Activated naive CD8-positive, alpha-beta T cell treated with anti-CD3 and anti-CD28 coated beads, Interleukin-2, amount 10 ng/mL, durations not matched to agents 7 days and 5 days (primary cell): Measurements from ENCODE around the gene PIK3R6. TPM values are rescaled to one million over a fixed set of nuclear protein-coding genes. Genes with fewer than 3 reads are reported as not detected.

ENCODE experiments used
- ATAC-seq: fragments of 150-1000 bp; cut with Tn5 transposase; one replicate; pipeline ENCODE4 v1.10.0; 2021; ENCODE audit warnings: low read depth, moderate library complexity
- POLR2A ChIA-PET: fragments of 350-600 bp; sonication (Branson Sonifier 250); formaldehyde crosslinking; loops from one replicate; lab custom pipeline; 2021; ENCODE audit warnings: antibody characterized with exemption; lab: Charles Lee
- DNase-seq: peaks from one replicate; pipeline ENCODE4 v3.0.0; 2021
- H3K27ac Mint-ChIP-seq: one replicate; pipeline ENCODE4 v1.8.0; 2022; ENCODE audit warnings: mild to moderate bottlenecking, mixed read lengths
- H3K27me3 Mint-ChIP-seq: one replicate; pipeline ENCODE4 v1.8.0; 2022; ENCODE audit warnings: mild to moderate bottlenecking, moderate library complexity, mixed read lengths
- H3K36me3 Mint-ChIP-seq: one replicate; pipeline ENCODE4 v1.8.0; 2021; ENCODE audit warnings: mild to moderate bottlenecking, mixed read lengths
- H3K4me1 Mint-ChIP-seq: one replicate; pipeline ENCODE4 v1.8.0; 2021; ENCODE audit warnings: mixed read lengths
- H3K4me3 Mint-ChIP-seq: one replicate; pipeline ENCODE4 v1.8.0; 2022; ENCODE audit warnings: mild to moderate bottlenecking, moderate library complexity, mixed read lengths
- H3K9me3 Mint-ChIP-seq: one replicate; pipeline ENCODE4 v1.8.0; 2021; ENCODE audit warnings: mixed read lengths
- total RNA-seq, 2 experiments: library from RNA; stranded (reverse); gene quantifications; one replicate each; pipeline ENCODE4 v1.2.3, GENCODE V29; 2021

PIK3R6 gene
- total RNA-seq, 2 experiments from 2014 or later = 15.8 to 18.5 TPM

- POLR2A ChIA-PET = no interaction called here
- H3K27ac Mint-ChIP-seq = no peak overlapping the region
- no peaks in the 10 kb centered on the region for H3K9me3 Mint-ChIP-seq
- H3K4me3 Mint-ChIP-seq = no peak overlapping the region
- peak; percentile 65 for DNase-seq
- peaks cover 2% of the 10 kb centered on the region for H3K4me1 Mint-ChIP-seq
- no peak for ATAC-seq
- no peaks in the 10 kb centered on the region for H3K27me3 Mint-ChIP-seq
- H3K36me3 Mint-ChIP-seq = peaks cover 34% of the 10 kb centered on the region
Measured at GRCh38 chr17:8832711-8833352, 34.6 kb downstream of the PIK3R6 start.

- H3K4me1 Mint-ChIP-seq = peaks cover 5% of the 10 kb centered on the region
- ATAC-seq (no peak), DNase-seq (no peak)
- POLR2A ChIA-PET = no interaction called here
- H3K9me3 Mint-ChIP-seq = no peaks in the 10 kb centered on the region
- peaks cover 22% of the 10 kb centered on the region for H3K36me3 Mint-ChIP-seq
- no peaks in the 10 kb centered on the region for H3K27me3 Mint-ChIP-seq
- H3K27ac Mint-ChIP-seq = no peak overlapping the region
- H3K4me3 Mint-ChIP-seq = no peak overlapping the region
Measured at GRCh38 chr17:8831234-8831849, 36.1 kb downstream of the PIK3R6 start.

- ATAC-seq (no peak), DNase-seq (no peak)
- Mint-ChIP-seq H3K9me3 (no peaks in the 10 kb centered on the region), H3K27ac (no peak overlapping the region), H3K36me3 (peaks cover 18% of the 10 kb centered on the region), H3K4me3 (no peak overlapping the region), H3K4me1 (peaks cover 5% of the 10 kb centered on the region), H3K27me3 (no peaks in the 10 kb centered on the region)
- POLR2A ChIA-PET = no interaction called here
Measured at GRCh38 chr17:8830141-8830540, 37.3 kb downstream of the PIK3R6 start.

- ATAC-seq = no peak
- Mint-ChIP-seq H3K36me3 (peaks cover 20% of the 10 kb centered on the region), H3K9me3 (peaks cover 8% of the 10 kb centered on the region), H3K4me3 (no peak overlapping the region), H3K4me1 (peaks cover 5% of the 10 kb centered on the region), H3K27me3 (no peaks in the 10 kb centered on the region), H3K27ac (no peak overlapping the region)
- POLR2A ChIA-PET = no interaction called here
- no peak for DNase-seq
Measured at GRCh38 chr17:8829036-8829941, 38.2 kb downstream of the PIK3R6 start.

GRCh38 chr17:8828517-8828875, 39.0 kb downstream of the PIK3R6 start:
- peaks cover 14% of the 10 kb centered on the region for H3K9me3 Mint-ChIP-seq
- peaks cover 4% of the 10 kb centered on the region for H3K4me1 Mint-ChIP-seq
- POLR2A ChIA-PET = no interaction called here
- no peak overlapping the region for H3K27ac Mint-ChIP-seq
- H3K36me3 Mint-ChIP-seq = peaks cover 17% of the 10 kb centered on the region
- no peak overlapping the region for H3K4me3 Mint-ChIP-seq
- no peak for DNase-seq
- H3K27me3 Mint-ChIP-seq = no peaks in the 10 kb centered on the region
- no peak for ATAC-seq

GRCh38 chr17:8826808-8827435, 40.6 kb downstream of the PIK3R6 start:
- Mint-ChIP-seq H3K4me1 (peaks cover 4% of the 10 kb centered on the region), H3K27me3 (no peaks in the 10 kb centered on the region), H3K9me3 (peaks cover 14% of the 10 kb centered on the region), H3K4me3 (no peak overlapping the region), H3K36me3 (peaks cover 27% of the 10 kb centered on the region), H3K27ac (peak overlapping the region; percentile 35)
- POLR2A ChIA-PET = no interaction called here
- ATAC-seq (no peak), DNase-seq (no peak)

- Mint-ChIP-seq H3K4me1 (peaks cover 4% of the 10 kb centered on the region), H3K27ac (no peak overlapping the region), H3K9me3 (peaks cover 14% of the 10 kb centered on the region), H3K27me3 (no peaks in the 10 kb centered on the region), H3K4me3 (no peak overlapping the region), H3K36me3 (peaks cover 31% of the 10 kb centered on the region)
- DNase-seq (no peak), ATAC-seq (no peak)
- POLR2A ChIA-PET = no interaction called here
Measured at GRCh38 chr17:8825802-8826201, 41.7 kb downstream of the PIK3R6 start.

- peaks cover 38% of the 10 kb centered on the region for H3K36me3 Mint-ChIP-seq
- peaks cover 14% of the 10 kb centered on the region for H3K9me3 Mint-ChIP-seq
- POLR2A ChIA-PET = no interaction called here
- H3K4me1 Mint-ChIP-seq = peaks cover 4% of the 10 kb centered on the region
- ATAC-seq (no peak), DNase-seq (no peak)
- H3K4me3 Mint-ChIP-seq = no peak overlapping the region
- no peak overlapping the region for H3K27ac Mint-ChIP-seq
- no peaks in the 10 kb centered on the region for H3K27me3 Mint-ChIP-seq
Measured at GRCh38 chr17:8823279-8823678, 44.2 kb downstream of the PIK3R6 start.

GRCh38 chr17:8822401-8823035, 45.0 kb downstream of the PIK3R6 start:
- POLR2A ChIA-PET = no interaction called here
- peaks cover 3% of the 10 kb centered on the region for H3K4me1 Mint-ChIP-seq
- no peaks in the 10 kb centered on the region for H3K27me3 Mint-ChIP-seq
- H3K27ac Mint-ChIP-seq = no peak overlapping the region
- DNase-seq (no peak), ATAC-seq (no peak)
- H3K4me3 Mint-ChIP-seq = no peak overlapping the region
- peaks cover 14% of the 10 kb centered on the region for H3K9me3 Mint-ChIP-seq
- H3K36me3 Mint-ChIP-seq = peaks cover 43% of the 10 kb centered on the region

- POLR2A ChIA-PET = no interaction called here
- Mint-ChIP-seq H3K36me3 (peaks cover 44% of the 10 kb centered on the region), H3K9me3 (peaks cover 14% of the 10 kb centered on the region), H3K4me3 (no peak overlapping the region), H3K27me3 (no peaks in the 10 kb centered on the region), H3K27ac (no peak overlapping the region), H3K4me1 (no peaks in the 10 kb centered on the region)
- DNase-seq (no peak), ATAC-seq (no peak)
Measured at GRCh38 chr17:8821446-8822105, 45.9 kb downstream of the PIK3R6 start.

GRCh38 chr17:8820311-8821010, 47.0 kb downstream of the PIK3R6 start:
- H3K9me3 Mint-ChIP-seq = peaks cover 14% of the 10 kb centered on the region
- no peak for DNase-seq
- no peaks in the 10 kb centered on the region for H3K4me1 Mint-ChIP-seq
- POLR2A ChIA-PET = no interaction called here
- H3K4me3 Mint-ChIP-seq = no peak overlapping the region
- no peak overlapping the region for H3K27ac Mint-ChIP-seq
- ATAC-seq = no peak
- no peaks in the 10 kb centered on the region for H3K27me3 Mint-ChIP-seq
- H3K36me3 Mint-ChIP-seq = peaks cover 40% of the 10 kb centered on the region

- Mint-ChIP-seq H3K4me1 (no peaks in the 10 kb centered on the region), H3K36me3 (peaks cover 45% of the 10 kb centered on the region), H3K4me3 (no peak overlapping the region), H3K27me3 (no peaks in the 10 kb centered on the region), H3K9me3 (peaks cover 3% of the 10 kb centered on the region), H3K27ac (no peak overlapping the region)
- POLR2A ChIA-PET = no interaction called here
- no peak for ATAC-seq
- no peak for DNase-seq
Measured at GRCh38 chr17:8818654-8819330, 48.7 kb downstream of the PIK3R6 start.
